ENCODE results near the gene KLHL20. TPM values are rescaled to one million over a fixed set of nuclear protein-coding genes. Genes with fewer than 3 reads are reported as not detected.
A peak's percentile ranks its signal among the peaks of the same experiment; 100 is the strongest.

KLHL20 gene
- total and polyA plus RNA-seq, 2 of the 13 experiments (the other 11 are each of a cell fraction or from before 2014, with no cell fraction given): 7.4 to 14.3 TPM

GRCh38 chr1:173824315-173825081, 109.7 kb downstream of the KLHL20 start, which contains the start of the genes CENPL and DARS2 (continued):
- TF ChIP-seq ZNF841 (CRISPR knock-in tag; IDR thresholded peaks at IDR 0.05; ENCODE audit: borderline replicate concordance) (no peak), AGO1 (IDR thresholded peaks at IDR 0.05; ENCODE audit: low read depth, low read length, poor library complexity, severe bottlenecking) (peak; percentile 37), E2F2 (CRISPR knock-in tag; IDR thresholded peaks at IDR 0.05; ENCODE audit: borderline replicate concordance) (no peak), NFE2L2 (IDR thresholded peaks at IDR 0.05; ENCODE audit: low read length) (no peak), KDM5B (CRISPR knock-in tag; IDR thresholded peaks at IDR 0.05; ENCODE audit: borderline replicate concordance) (peak; percentile 65; the same call in 1 of the 2 replicates), ZKSCAN5 (CRISPR knock-in tag; IDR thresholded peaks at IDR 0.05) (no peak), ZSCAN29 (CRISPR knock-in tag; conservative IDR thresholded peaks at IDR 0.05) (no peak), ZNF619 (CRISPR knock-in tag; IDR thresholded peaks at IDR 0.05) (no peak), RXRA (CRISPR knock-in tag; IDR thresholded peaks at IDR 0.05) (peak; percentile 38; the same call in 1 of the 2 replicates), ETV5 (CRISPR knock-in tag; IDR thresholded peaks at IDR 0.05; ENCODE audit: borderline replicate concordance) (peak; percentile 62; the same call in 1 of the 2 replicates), SRSF9 (IDR thresholded peaks at IDR 0.05; ENCODE audit: borderline replicate concordance, insufficient read depth, low read depth, low read length, poor library complexity, severe bottlenecking) (no peak), NCOA1 (CRISPR knock-in tag; IDR thresholded peaks at IDR 0.05) (0 out of 2 replicates have a peak, but pooled peaks have one; percentile 73), ZNF335 (CRISPR knock-in tag; IDR thresholded peaks at IDR 0.05) (peak; percentile 89; the same call in 1 of the 2 replicates), PCBP2 (optimal IDR thresholded peaks at IDR 0.05; ENCODE audit: low read depth, low read length, poor library complexity, severe bottlenecking) (no peak), PRDM15 (CRISPR knock-in tag; IDR thresholded peaks at IDR 0.05) (no peak), ZNF431 (CRISPR knock-in tag; IDR thresholded peaks at IDR 0.05; ENCODE audit: borderline replicate concordance, low read depth) (peak; percentile 15; the same call in 1 of the 2 replicates), KDM6A (CRISPR knock-in tag; IDR thresholded peaks at IDR 0.05; ENCODE audit: low read depth) (no peak), EHMT2 (IDR thresholded peaks at IDR 0.05; ENCODE audit: borderline replicate concordance, low read depth, low read length) (no peak), TSC22D2 (CRISPR knock-in tag; IDR thresholded peaks at IDR 0.05; ENCODE audit: borderline replicate concordance) (peak; percentile 88; the same call in 1 of the 2 replicates), CSRNP1 (CRISPR knock-in tag; IDR thresholded peaks at IDR 0.05) (no peak), ZFP36L2 (CRISPR knock-in tag; IDR thresholded peaks at IDR 0.05) (no peak)

Data from HepG2 (cell line).